ENCODE data around the gene BAG2.

Gene BAG2

GRCh38 chr6:57173056-57173885 is 1.1 kb downstream of the BAG2 start:
- peak; percentile 59 for DNase-seq
- in situ Hi-C loops (cut with MboI; ENCODE audit: low pct_unique_long_range_greater_than_20kb, low sequenced_read_pairs), result no loop called here

GRCh38 chr6:57173886-57174510 is 1.9 kb downstream of the BAG2 start:
- in situ Hi-C loops (cut with MboI; ENCODE audit: low pct_unique_long_range_greater_than_20kb, low sequenced_read_pairs), result no loop called here
- peak; percentile 49 for DNase-seq

GRCh38 chr6:57174511-57174907 is 2.4 kb downstream of the BAG2 start:
- no peak for DNase-seq
- in situ Hi-C loops (cut with MboI; ENCODE audit: low pct_unique_long_range_greater_than_20kb, low sequenced_read_pairs), result no loop called here

- DNase-seq, result no peak
- in situ Hi-C loops (cut with MboI; ENCODE audit: low pct_unique_long_range_greater_than_20kb, low sequenced_read_pairs), result no loop called here
Measured at GRCh38 chr6:57177545-57178265, 5.6 kb downstream of the BAG2 start.

GRCh38 chr6:57180596-57180995 is 8.5 kb downstream of the BAG2 start:
- in situ Hi-C loops (cut with MboI; ENCODE audit: low pct_unique_long_range_greater_than_20kb, low sequenced_read_pairs), result no loop called here
- DNase-seq, result no peak

GRCh38 chr6:57182017-57182432 is 9.9 kb downstream of the BAG2 start:
- DNase-seq, result no peak
- in situ Hi-C loops (cut with MboI; ENCODE audit: low pct_unique_long_range_greater_than_20kb, low sequenced_read_pairs), result no loop called here

- DNase-seq, result no peak
- in situ Hi-C loops (cut with MboI; ENCODE audit: low pct_unique_long_range_greater_than_20kb, low sequenced_read_pairs), result no loop called here
Measured at GRCh38 chr6:57183336-57183735, 11.2 kb downstream of the BAG2 start.

GRCh38 chr6:57190140-57190539 is 18.0 kb downstream of the BAG2 start:
- in situ Hi-C loops (cut with MboI; ENCODE audit: low pct_unique_long_range_greater_than_20kb, low sequenced_read_pairs), result no loop called here
- DNase-seq, result peak; percentile 23

- in situ Hi-C loops (cut with MboI; ENCODE audit: low pct_unique_long_range_greater_than_20kb, low sequenced_read_pairs), result no loop called here
- no peak for DNase-seq
Measured at GRCh38 chr6:57193177-57193576, 21.1 kb downstream of the BAG2 start.

GRCh38 chr6:57195457-57195856 is 23.3 kb downstream of the BAG2 start:
- in situ Hi-C loops (cut with MboI; ENCODE audit: low pct_unique_long_range_greater_than_20kb, low sequenced_read_pairs), result no loop called here
- DNase-seq, result no peak

- in situ Hi-C loops (cut with MboI; ENCODE audit: low pct_unique_long_range_greater_than_20kb, low sequenced_read_pairs), result no loop called here
- no peak for DNase-seq
Measured at GRCh38 chr6:57198926-57199636, 27.0 kb downstream of the BAG2 start.

- no peak for DNase-seq
- in situ Hi-C loops (cut with MboI; ENCODE audit: low pct_unique_long_range_greater_than_20kb, low sequenced_read_pairs), result no loop called here
Measured at GRCh38 chr6:57201718-57202117, 29.6 kb downstream of the BAG2 start.

GRCh38 chr6:57205550-57206328 is 33.6 kb downstream of the BAG2 start:
- in situ Hi-C loops (cut with MboI; ENCODE audit: low pct_unique_long_range_greater_than_20kb, low sequenced_read_pairs), result no loop called here
- DNase-seq, result no peak

GRCh38 chr6:57207141-57207540 is 35.0 kb downstream of the BAG2 start:
- in situ Hi-C loops (cut with MboI; ENCODE audit: low pct_unique_long_range_greater_than_20kb, low sequenced_read_pairs), result no loop called here
- DNase-seq, result no peak

- DNase-seq, result no peak
- in situ Hi-C loops (cut with MboI; ENCODE audit: low pct_unique_long_range_greater_than_20kb, low sequenced_read_pairs), result no loop called here
Measured at GRCh38 chr6:57207872-57208271, 35.7 kb downstream of the BAG2 start.

- in situ Hi-C loops (cut with MboI; ENCODE audit: low pct_unique_long_range_greater_than_20kb, low sequenced_read_pairs), result no loop called here
- DNase-seq, result no peak
Measured at GRCh38 chr6:57209030-57209429, 36.9 kb downstream of the BAG2 start.

GRCh38 chr6:57210060-57210459 is 37.9 kb downstream of the BAG2 start:
- DNase-seq, result no peak
- in situ Hi-C loops (cut with MboI; ENCODE audit: low pct_unique_long_range_greater_than_20kb, low sequenced_read_pairs), result no loop called here

GRCh38 chr6:57215260-57215659 is 43.1 kb downstream of the BAG2 start:
- in situ Hi-C loops (cut with MboI; ENCODE audit: low pct_unique_long_range_greater_than_20kb, low sequenced_read_pairs), result no loop called here
- no peak for DNase-seq

All from KBM-7 (cell line).